ENCODE measurements around the gene CYB5R3. TPM values are rescaled to one million over a fixed set of nuclear protein-coding genes. Genes with fewer than 3 reads are reported as not detected.
A peak's percentile ranks its signal among the peaks of the same experiment; 100 is the strongest.

Gene CYB5R3
- total and polyA plus RNA-seq, 4 donors, result 90.2 to 265 (median 156) TPM

DNA sequence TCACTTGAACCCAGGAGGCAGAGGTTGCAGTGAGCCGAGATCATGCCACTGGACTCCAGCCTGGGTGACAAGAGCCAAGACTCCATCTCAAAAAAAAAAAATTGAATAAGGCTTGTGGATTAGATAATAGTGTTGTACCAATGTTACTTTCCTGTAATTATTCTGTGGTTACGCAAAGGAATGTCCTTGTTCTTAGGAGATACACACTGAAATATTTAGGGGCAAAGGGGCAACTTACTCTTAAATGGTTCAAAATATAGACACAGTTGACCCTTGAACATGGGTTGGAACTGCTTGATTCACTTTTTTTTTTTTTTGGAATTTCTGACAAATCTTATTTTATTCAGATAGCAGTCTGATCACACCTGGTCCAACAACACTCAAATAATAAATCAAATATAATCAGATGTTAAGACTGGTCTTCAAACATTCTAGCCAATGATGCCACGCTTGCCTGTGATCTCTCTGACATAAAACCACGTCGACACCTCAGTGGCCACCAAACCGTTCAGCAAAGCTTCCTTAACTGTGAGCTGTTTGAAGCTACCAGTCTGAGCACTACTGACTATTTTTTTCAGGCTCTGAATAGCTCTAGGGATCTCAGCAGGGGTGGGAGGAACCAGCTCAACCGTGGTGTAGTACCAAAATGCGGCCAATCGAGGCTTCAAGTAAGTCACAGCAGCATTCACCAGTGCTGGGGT, 9.5 kb downstream of the CYB5R3 start:
- no peak overlapping the region for H3K4me3 ChIP-seq
- TF ChIP-seq, protein P1, sequence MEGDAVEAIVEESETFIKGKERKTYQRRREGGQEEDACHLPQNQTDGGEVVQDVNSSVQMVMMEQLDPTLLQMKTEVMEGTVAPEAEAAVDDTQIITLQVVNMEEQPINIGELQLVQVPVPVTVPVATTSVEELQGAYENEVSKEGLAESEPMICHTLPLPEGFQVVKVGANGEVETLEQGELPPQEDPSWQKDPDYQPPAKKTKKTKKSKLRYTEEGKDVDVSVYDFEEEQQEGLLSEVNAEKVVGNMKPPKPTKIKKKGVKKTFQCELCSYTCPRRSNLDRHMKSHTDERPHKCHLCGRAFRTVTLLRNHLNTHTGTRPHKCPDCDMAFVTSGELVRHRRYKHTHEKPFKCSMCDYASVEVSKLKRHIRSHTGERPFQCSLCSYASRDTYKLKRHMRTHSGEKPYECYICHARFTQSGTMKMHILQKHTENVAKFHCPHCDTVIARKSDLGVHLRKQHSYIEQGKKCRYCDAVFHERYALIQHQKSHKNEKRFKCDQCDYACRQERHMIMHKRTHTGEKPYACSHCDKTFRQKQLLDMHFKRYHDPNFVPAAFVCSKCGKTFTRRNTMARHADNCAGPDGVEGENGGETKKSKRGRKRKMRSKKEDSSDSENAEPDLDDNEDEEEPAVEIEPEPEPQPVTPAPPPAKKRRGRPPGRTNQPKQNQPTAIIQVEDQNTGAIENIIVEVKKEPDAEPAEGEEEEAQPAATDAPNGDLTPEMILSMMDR (IDR thresholded peaks at IDR 0.05; ENCODE audit: control extremely low read depth, extremely low read depth), result no peak
- 86 to 87% methylated on average over 9 of the region's 9 CpGs for WGBS, 2 donors
- peaks cover 9 to 31% (median 15%) of the 10 kb centered on the region in 5 donors for H3K4me1 ChIP-seq (ENCODE audit: control insufficient read depth in 5 of 5, insufficient read depth in 5 of 5, low read length in 5 of 5)
- ATAC-seq (ENCODE audit: insufficient read depth, low FRiP score) (no peak), DNase-seq (peak in 1 of 3 donors; percentile 12)
- no peak overlapping the region for H3K27ac ChIP-seq (ENCODE audit: low read depth in 1 of 2, low read length in 1 of 2)
- H3K9me3 ChIP-seq (ENCODE audit: control insufficient read depth in 4 of 4, insufficient read depth in 3 of 4, low read length in 3 of 4), result no peaks in the 10 kb centered on the region
- H3K36me3 ChIP-seq (ENCODE audit: control insufficient read depth in 4 of 4, insufficient read depth in 4 of 4, low read length in 4 of 4), result peaks cover 0 to 7% (median 4%) of the 10 kb centered on the region in 4 donors
- H3K9ac ChIP-seq (ENCODE audit: insufficient read depth in 1 of 2, low read length in 2 of 2), result no peak overlapping the region
- H3K27me3 ChIP-seq (ENCODE audit: control insufficient read depth in 3 of 3, insufficient read depth in 3 of 3, low read length in 2 of 3), result no peaks in the 10 kb centered on the region

DNA sequence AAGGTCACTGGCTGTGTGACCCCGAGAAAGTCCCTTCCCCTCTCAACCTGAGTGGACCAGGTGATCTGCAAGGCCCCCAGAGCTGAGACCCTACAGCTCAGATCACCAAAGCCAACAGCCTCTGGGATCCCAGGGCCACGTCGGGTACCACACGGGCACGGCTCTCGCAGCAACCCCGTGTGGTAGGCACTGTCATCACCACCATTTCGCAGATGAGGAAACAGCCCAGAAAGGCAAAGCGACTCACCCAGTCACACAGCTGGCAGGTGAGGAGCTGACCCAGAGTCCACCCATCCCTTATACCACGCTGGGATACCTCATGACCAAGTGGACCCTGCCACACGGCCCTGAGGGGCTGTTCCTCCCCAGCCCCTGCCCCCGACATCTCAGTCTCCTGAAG, 11.6 kb downstream of the CYB5R3 start:
- no peak for ATAC-seq (ENCODE audit: insufficient read depth, low FRiP score)

DNA sequence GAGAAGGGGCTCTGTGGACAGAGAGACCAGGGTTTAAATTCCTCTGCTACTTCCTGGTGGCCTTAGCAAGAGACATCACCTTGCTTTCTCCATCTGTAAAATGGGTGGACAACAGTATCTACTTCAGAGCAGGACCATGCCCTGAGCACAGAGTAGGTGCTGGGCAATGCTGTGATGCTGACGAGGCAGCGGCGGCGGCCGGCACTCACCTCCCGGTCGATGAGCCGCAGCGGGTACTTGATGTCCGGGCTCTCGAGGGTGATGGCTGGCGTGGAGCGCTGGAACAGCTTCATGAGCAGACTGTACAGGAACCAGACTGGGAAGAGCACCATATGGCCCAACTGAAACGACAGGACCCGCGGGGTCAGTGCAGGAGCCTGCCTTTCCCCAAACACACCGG, 12.7 kb downstream of the CYB5R3 start:
- TF ChIP-seq, protein P1 (IDR thresholded peaks at IDR 0.05; ENCODE audit: control extremely low read depth, extremely low read depth), result no peak
- Histone ChIP-seq H3K4me3 (no peak overlapping the region), H3K9me3 (ENCODE audit: control insufficient read depth in 4 of 4, insufficient read depth in 3 of 4, low read length in 3 of 4) (no peaks in the 10 kb centered on the region), H3K27ac (ENCODE audit: low read depth in 1 of 2, low read length in 1 of 2) (no peak overlapping the region), H3K9ac (ENCODE audit: insufficient read depth in 1 of 2, low read length in 2 of 2) (no peak overlapping the region), H3K36me3 (ENCODE audit: control insufficient read depth in 4 of 4, insufficient read depth in 4 of 4, low read length in 4 of 4) (peaks cover 0 to 24% (median 11%) of the 10 kb centered on the region in 4 donors), H3K4me1 (ENCODE audit: control insufficient read depth in 5 of 5, insufficient read depth in 5 of 5, low read length in 5 of 5) (peaks cover 0 to 8% (median 0%) of the 10 kb centered on the region in 5 donors), H3K27me3 (ENCODE audit: control insufficient read depth in 3 of 3, insufficient read depth in 3 of 3, low read length in 2 of 3) (no peaks in the 10 kb centered on the region)
- 95 to 96% methylated on average over 14 to 17 of the region's 17 CpGs for WGBS, 2 donors
- ATAC-seq (ENCODE audit: insufficient read depth, low FRiP score) (no peak), DNase-seq (peak in 1 of 3 donors; percentile 6)

More for the DNA sequence above, 11.6 kb downstream of the CYB5R3 start:
- Histone ChIP-seq H3K9ac (ENCODE audit: insufficient read depth in 1 of 2, low read length in 2 of 2) (no peak overlapping the region), H3K4me3 (no peak overlapping the region), H3K27me3 (ENCODE audit: control insufficient read depth in 3 of 3, insufficient read depth in 3 of 3, low read length in 2 of 3) (no peaks in the 10 kb centered on the region), H3K36me3 (ENCODE audit: control insufficient read depth in 4 of 4, insufficient read depth in 4 of 4, low read length in 4 of 4) (peaks cover 0 to 14% (median 10%) of the 10 kb centered on the region in 4 donors), H3K4me1 (ENCODE audit: control insufficient read depth in 5 of 5, insufficient read depth in 5 of 5, low read length in 5 of 5) (peaks cover 0 to 14% (median 0%) of the 10 kb centered on the region in 5 donors), H3K9me3 (ENCODE audit: control insufficient read depth in 4 of 4, insufficient read depth in 3 of 4, low read length in 3 of 4) (no peaks in the 10 kb centered on the region), H3K27ac (ENCODE audit: low read depth in 1 of 2, low read length in 1 of 2) (no peak overlapping the region)
- 95 to 96% methylated on average over 12 of the region's 12 CpGs for WGBS, 2 donors
- TF ChIP-seq, protein P1 (IDR thresholded peaks at IDR 0.05; ENCODE audit: control extremely low read depth, extremely low read depth), result no peak
- DNase-seq, result peak in 1 of 3 donors; percentile 7
